Measurements from ENCODE around the gene IHH. TPM values are rescaled to one million over a fixed set of nuclear protein-coding genes. Genes with fewer than 3 reads are reported as not detected.

The IHH gene
- total RNA-seq, 1 donor from 2014 or later: 10.8 TPM

DNA sequence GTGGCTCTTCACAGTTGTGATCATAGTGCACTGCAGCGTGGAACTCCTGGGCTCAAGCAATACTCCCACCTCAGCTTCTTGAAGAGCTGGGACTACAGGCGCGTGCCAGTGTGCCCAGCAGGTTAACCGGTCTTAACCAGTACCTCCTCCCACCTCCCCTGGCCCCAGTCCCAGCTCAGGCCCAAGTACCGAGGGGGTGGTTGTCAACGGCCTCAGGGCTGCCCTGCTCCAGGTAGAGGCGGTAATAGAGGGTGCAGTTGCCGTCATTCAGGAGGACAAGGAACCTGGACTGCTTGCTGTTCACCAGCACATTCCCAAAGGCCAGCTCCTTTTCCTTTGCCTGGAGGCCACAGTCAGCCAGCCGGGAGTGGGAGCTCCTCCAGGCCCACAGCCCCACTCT lies 39.1 kb downstream of the IHH start:
- Mint-ChIP-seq H3K27me3 (peaks cover 47% of the 10 kb centered on the region), H3K27ac (no peak overlapping the region), H3K4me3 (no peak overlapping the region), H3K4me1 (ENCODE audit: unreplicated experiment) (no peaks in the 10 kb centered on the region), H3K9me3 (no peaks in the 10 kb centered on the region), H3K36me3 (no peaks in the 10 kb centered on the region)
- TF ChIP-seq, protein P1, sequence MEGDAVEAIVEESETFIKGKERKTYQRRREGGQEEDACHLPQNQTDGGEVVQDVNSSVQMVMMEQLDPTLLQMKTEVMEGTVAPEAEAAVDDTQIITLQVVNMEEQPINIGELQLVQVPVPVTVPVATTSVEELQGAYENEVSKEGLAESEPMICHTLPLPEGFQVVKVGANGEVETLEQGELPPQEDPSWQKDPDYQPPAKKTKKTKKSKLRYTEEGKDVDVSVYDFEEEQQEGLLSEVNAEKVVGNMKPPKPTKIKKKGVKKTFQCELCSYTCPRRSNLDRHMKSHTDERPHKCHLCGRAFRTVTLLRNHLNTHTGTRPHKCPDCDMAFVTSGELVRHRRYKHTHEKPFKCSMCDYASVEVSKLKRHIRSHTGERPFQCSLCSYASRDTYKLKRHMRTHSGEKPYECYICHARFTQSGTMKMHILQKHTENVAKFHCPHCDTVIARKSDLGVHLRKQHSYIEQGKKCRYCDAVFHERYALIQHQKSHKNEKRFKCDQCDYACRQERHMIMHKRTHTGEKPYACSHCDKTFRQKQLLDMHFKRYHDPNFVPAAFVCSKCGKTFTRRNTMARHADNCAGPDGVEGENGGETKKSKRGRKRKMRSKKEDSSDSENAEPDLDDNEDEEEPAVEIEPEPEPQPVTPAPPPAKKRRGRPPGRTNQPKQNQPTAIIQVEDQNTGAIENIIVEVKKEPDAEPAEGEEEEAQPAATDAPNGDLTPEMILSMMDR (conservative IDR thresholded peaks at IDR 0.05): no peak
- no peak for DNase-seq (ENCODE audit: extremely low spot score, unreplicated experiment)

DNA sequence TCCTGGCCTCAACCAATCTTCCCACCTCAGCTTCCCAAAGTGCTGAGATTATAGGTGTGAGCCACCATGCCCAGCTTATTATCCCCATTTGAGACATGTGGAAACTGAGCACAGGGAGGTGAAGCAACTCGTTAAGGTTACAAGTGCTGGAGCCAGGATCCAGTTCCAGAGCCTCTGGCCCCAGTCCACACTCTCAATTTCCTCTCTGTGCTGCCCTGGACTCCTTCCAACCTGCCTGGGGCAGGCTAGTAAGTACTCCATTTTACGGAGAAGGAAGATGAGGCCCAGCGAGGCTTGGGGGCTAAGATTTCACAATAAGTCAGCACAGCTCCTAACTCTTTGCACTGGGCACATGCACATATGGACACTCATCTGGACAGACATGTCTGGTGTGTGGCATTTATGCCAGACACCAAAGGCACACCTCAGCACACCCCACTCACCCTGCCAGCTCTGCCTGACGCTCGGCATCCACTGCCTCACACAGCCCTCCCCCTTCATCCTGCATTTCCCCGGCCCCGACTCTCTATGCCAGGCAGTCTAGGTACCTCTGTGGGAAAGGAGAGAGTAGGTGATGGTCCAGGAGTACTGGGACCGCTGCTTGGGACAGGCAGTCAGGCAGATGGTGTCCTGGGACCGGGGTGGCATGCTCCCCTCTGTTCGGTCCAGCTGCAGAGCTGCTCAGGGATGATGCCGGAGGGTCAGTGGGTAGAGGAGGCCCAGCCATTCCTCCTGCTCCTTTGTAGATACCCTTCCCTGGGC lies 39.9 kb downstream of the IHH start:
- no peaks in the 10 kb centered on the region for H3K9me3 Mint-ChIP-seq
- H3K4me3 Mint-ChIP-seq: no peak overlapping the region
- TF ChIP-seq, protein P1 (conservative IDR thresholded peaks at IDR 0.05): no peak
- no peak overlapping the region for H3K27ac Mint-ChIP-seq
- H3K4me1 Mint-ChIP-seq (ENCODE audit: unreplicated experiment): no peaks in the 10 kb centered on the region
- no peaks in the 10 kb centered on the region for H3K36me3 Mint-ChIP-seq
- DNase-seq (ENCODE audit: extremely low spot score, unreplicated experiment): no peak
- H3K27me3 Mint-ChIP-seq: peaks cover 48% of the 10 kb centered on the region

- no peak for DNase-seq (ENCODE audit: extremely low spot score, unreplicated experiment)
- Mint-ChIP-seq H3K9me3 (no peaks in the 10 kb centered on the region), H3K36me3 (no peaks in the 10 kb centered on the region), H3K4me1 (ENCODE audit: unreplicated experiment) (no peaks in the 10 kb centered on the region), H3K4me3 (no peak overlapping the region), H3K27me3 (peaks cover 51% of the 10 kb centered on the region), H3K27ac (no peak overlapping the region)
- TF ChIP-seq, protein P1 (conservative IDR thresholded peaks at IDR 0.05): no peak
Observed at GRCh38 chr2:219019436-219019835, 41.3 kb downstream of the IHH start.

- H3K27me3 Mint-ChIP-seq: peaks cover 59% of the 10 kb centered on the region
- H3K36me3 Mint-ChIP-seq: no peaks in the 10 kb centered on the region
- TF ChIP-seq, protein P1 (conservative IDR thresholded peaks at IDR 0.05): no peak
- H3K9me3 Mint-ChIP-seq: no peaks in the 10 kb centered on the region
- no peak for DNase-seq (ENCODE audit: extremely low spot score, unreplicated experiment)
- no peaks in the 10 kb centered on the region for H3K4me1 Mint-ChIP-seq (ENCODE audit: unreplicated experiment)
- no peak overlapping the region for H3K4me3 Mint-ChIP-seq
- no peak overlapping the region for H3K27ac Mint-ChIP-seq
Observed at GRCh38 chr2:219018726-219019125, 42.0 kb downstream of the IHH start.

GRCh38 chr2:219018286-219018685 lies 42.4 kb downstream of the IHH start:
- Mint-ChIP-seq H3K27ac (no peak overlapping the region), H3K9me3 (no peaks in the 10 kb centered on the region), H3K4me3 (no peak overlapping the region), H3K27me3 (peaks cover 63% of the 10 kb centered on the region), H3K36me3 (no peaks in the 10 kb centered on the region), H3K4me1 (ENCODE audit: unreplicated experiment) (no peaks in the 10 kb centered on the region)
- TF ChIP-seq, protein P1 (conservative IDR thresholded peaks at IDR 0.05): no peak
- DNase-seq (ENCODE audit: extremely low spot score, unreplicated experiment): no peak
